Measurements from ENCODE around the gene CACNB1.

Gene CACNB1

GRCh38 chr17:39193346-39193745, 4.1 kb downstream of the CACNB1 start:
- DNase-seq (ENCODE audit: low spot score in 2 of 2) (no peak), ATAC-seq (replicated peaks; ENCODE audit: extremely low read depth, poor library complexity, severe bottlenecking) (no peak)
- H3K4me1 Mint-ChIP-seq: peaks cover 22% of the 10 kb centered on the region
- no peaks in the 10 kb centered on the region for H3K27me3 Mint-ChIP-seq
- H3K9me3 Mint-ChIP-seq: no peaks in the 10 kb centered on the region
- peaks cover 9% of the 10 kb centered on the region for H3K36me3 Mint-ChIP-seq (ENCODE audit: insufficient read depth)
- no peak overlapping the region for H3K4me3 Mint-ChIP-seq
- no peak overlapping the region for H3K27ac Mint-ChIP-seq (ENCODE audit: low read depth)

GRCh38 chr17:39192901-39193300, 4.6 kb downstream of the CACNB1 start:
- H3K4me1 Mint-ChIP-seq: peaks cover 22% of the 10 kb centered on the region
- H3K36me3 Mint-ChIP-seq (ENCODE audit: insufficient read depth): peaks cover 13% of the 10 kb centered on the region
- ATAC-seq (replicated peaks; ENCODE audit: extremely low read depth, poor library complexity, severe bottlenecking) (no peak), DNase-seq (ENCODE audit: low spot score in 2 of 2) (no peak)
- H3K4me3 Mint-ChIP-seq: no peak overlapping the region
- H3K9me3 Mint-ChIP-seq: no peaks in the 10 kb centered on the region
- no peaks in the 10 kb centered on the region for H3K27me3 Mint-ChIP-seq
- no peak overlapping the region for H3K27ac Mint-ChIP-seq (ENCODE audit: low read depth)

GRCh38 chr17:39191750-39192510, 5.5 kb downstream of the CACNB1 start:
- H3K27me3 Mint-ChIP-seq: no peaks in the 10 kb centered on the region
- no peak overlapping the region for H3K4me3 Mint-ChIP-seq
- ATAC-seq (replicated peaks; ENCODE audit: extremely low read depth, poor library complexity, severe bottlenecking): no peak
- H3K9me3 Mint-ChIP-seq: no peaks in the 10 kb centered on the region
- peaks cover 22% of the 10 kb centered on the region for H3K4me1 Mint-ChIP-seq
- peaks cover 17% of the 10 kb centered on the region for H3K36me3 Mint-ChIP-seq (ENCODE audit: insufficient read depth)
- H3K27ac Mint-ChIP-seq (ENCODE audit: low read depth): no peak overlapping the region
- no peak for DNase-seq (ENCODE audit: low spot score in 2 of 2)

DNA sequence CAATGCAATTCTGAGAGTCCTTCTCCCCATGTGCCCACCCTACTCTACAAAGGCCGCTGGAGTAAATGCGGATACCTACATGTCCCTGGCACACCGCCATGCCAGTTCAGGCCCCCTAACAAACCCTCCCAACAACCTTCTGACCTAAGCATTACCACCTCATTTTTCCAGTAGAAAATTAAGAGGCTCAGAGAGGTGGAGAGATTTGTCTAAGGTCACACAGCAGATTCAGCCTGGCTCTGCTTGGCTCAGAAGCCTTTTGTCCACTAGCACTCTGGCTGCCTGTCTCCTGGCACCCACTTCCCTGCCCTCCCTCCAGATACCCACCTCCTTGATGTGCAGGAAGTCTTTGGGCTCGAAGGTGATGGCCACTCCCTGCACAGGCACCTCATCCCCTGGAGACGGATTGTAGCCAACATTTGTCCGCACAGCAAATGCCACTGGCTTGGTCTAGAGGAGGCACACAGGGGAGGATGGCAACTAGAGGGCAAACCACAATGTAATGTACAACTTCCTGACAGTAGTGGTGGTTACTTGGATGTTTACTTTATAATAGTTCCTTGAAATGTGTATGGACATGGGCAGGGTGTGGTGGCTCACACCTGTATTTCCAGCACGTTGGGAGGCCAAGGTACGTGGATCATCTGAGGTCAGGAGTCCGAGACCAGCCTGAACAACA, 10.2 kb downstream of the CACNB1 start:
- DNase-seq (ENCODE audit: low spot score in 2 of 2) (no peak), ATAC-seq (replicated peaks; ENCODE audit: extremely low read depth, poor library complexity, severe bottlenecking) (no peak)
- Mint-ChIP-seq H3K9me3 (no peaks in the 10 kb centered on the region), H3K4me1 (peaks cover 2% of the 10 kb centered on the region), H3K27ac (ENCODE audit: low read depth) (no peak overlapping the region), H3K4me3 (no peak overlapping the region), H3K27me3 (no peaks in the 10 kb centered on the region), H3K36me3 (ENCODE audit: insufficient read depth) (peaks cover 29% of the 10 kb centered on the region)

DNA sequence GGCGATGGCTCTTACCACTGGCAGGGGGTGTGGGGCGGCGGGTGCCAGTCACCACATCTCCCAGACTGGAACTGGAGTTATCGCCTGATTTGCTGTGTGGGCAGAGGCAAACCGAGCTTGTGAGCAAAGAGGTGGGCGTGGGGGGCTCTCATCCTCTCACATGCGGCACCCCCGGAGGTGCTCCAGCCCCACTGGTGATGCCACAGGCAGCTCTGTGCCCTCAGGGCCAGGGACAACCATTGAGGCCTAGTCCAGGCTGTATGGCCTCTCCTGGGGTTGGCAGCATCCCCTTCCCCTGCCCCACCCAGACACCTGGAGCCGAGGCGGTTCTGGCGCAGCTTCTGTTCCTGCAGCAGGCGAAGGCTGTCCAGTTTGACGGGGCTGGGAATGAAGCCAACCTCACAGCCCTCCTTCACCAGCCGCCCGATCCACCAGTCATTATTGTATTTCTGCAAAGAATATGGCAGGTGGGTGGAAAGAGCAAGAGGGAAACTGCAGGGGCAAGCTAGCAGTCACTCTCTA, 10.9 kb downstream of the CACNB1 start:
- no peak overlapping the region for H3K4me3 Mint-ChIP-seq
- H3K4me1 Mint-ChIP-seq: no peaks in the 10 kb centered on the region
- peaks cover 31% of the 10 kb centered on the region for H3K36me3 Mint-ChIP-seq (ENCODE audit: insufficient read depth)
- no peaks in the 10 kb centered on the region for H3K9me3 Mint-ChIP-seq
- no peaks in the 10 kb centered on the region for H3K27me3 Mint-ChIP-seq
- no peak for ATAC-seq (replicated peaks; ENCODE audit: extremely low read depth, poor library complexity, severe bottlenecking)
- H3K27ac Mint-ChIP-seq (ENCODE audit: low read depth): no peak overlapping the region
- no peak for DNase-seq (ENCODE audit: low spot score in 2 of 2)

GRCh38 chr17:39183720-39184119, 13.7 kb downstream of the CACNB1 start:
- Mint-ChIP-seq H3K9me3 (no peaks in the 10 kb centered on the region), H3K4me3 (no peak overlapping the region), H3K27ac (ENCODE audit: low read depth) (peak overlapping the region; percentile 41), H3K27me3 (no peaks in the 10 kb centered on the region), H3K36me3 (ENCODE audit: insufficient read depth) (peaks cover 33% of the 10 kb centered on the region), H3K4me1 (no peaks in the 10 kb centered on the region)
- DNase-seq (ENCODE audit: low spot score in 2 of 2) (no peak), ATAC-seq (replicated peaks; ENCODE audit: extremely low read depth, poor library complexity, severe bottlenecking) (no peak)

GRCh38 chr17:39183045-39183444, 14.4 kb downstream of the CACNB1 start:
- no peaks in the 10 kb centered on the region for H3K4me1 Mint-ChIP-seq
- DNase-seq (ENCODE audit: low spot score in 2 of 2) (no peak), ATAC-seq (replicated peaks; ENCODE audit: extremely low read depth, poor library complexity, severe bottlenecking) (no peak)
- no peaks in the 10 kb centered on the region for H3K9me3 Mint-ChIP-seq
- H3K27ac Mint-ChIP-seq (ENCODE audit: low read depth): no peak overlapping the region
- no peak overlapping the region for H3K4me3 Mint-ChIP-seq
- no peaks in the 10 kb centered on the region for H3K27me3 Mint-ChIP-seq
- peaks cover 30% of the 10 kb centered on the region for H3K36me3 Mint-ChIP-seq (ENCODE audit: insufficient read depth)

DNA sequence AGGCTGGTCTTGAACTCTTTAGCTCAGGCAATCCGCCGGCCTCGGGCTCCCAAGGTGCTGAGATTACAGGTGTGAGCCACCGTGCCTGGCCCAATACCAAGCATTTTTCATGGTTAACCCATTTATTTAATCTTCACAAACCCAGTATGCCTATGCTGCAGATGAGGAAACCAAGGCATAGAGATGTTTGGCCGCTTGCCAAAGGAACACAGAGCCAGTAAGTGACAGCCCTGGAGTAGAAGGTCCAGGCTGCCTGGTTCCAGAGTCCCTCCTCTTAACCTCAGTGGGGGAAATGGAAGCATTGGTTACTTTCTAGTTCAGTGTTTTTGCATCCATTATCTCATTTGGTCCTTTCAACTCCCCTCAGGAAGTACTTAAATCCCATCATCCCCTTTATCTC, 16.2 kb downstream of the CACNB1 start:
- H3K9me3 Mint-ChIP-seq: no peaks in the 10 kb centered on the region
- ATAC-seq (replicated peaks; ENCODE audit: extremely low read depth, poor library complexity, severe bottlenecking) (no peak), DNase-seq (ENCODE audit: low spot score in 2 of 2) (no peak)
- H3K27me3 Mint-ChIP-seq: no peaks in the 10 kb centered on the region
- no peak overlapping the region for H3K27ac Mint-ChIP-seq (ENCODE audit: low read depth)
- H3K4me3 Mint-ChIP-seq: no peak overlapping the region
- peaks cover 31% of the 10 kb centered on the region for H3K36me3 Mint-ChIP-seq (ENCODE audit: insufficient read depth)
- no peaks in the 10 kb centered on the region for H3K4me1 Mint-ChIP-seq

GRCh38 chr17:39178536-39178935, 18.9 kb downstream of the CACNB1 start:
- Mint-ChIP-seq H3K27ac (ENCODE audit: low read depth) (no peak overlapping the region), H3K4me1 (peaks cover 6% of the 10 kb centered on the region)

GRCh38 chr17:39177256-39177655, 20.2 kb downstream of the CACNB1 start:
- H3K4me1 Mint-ChIP-seq: peaks cover 8% of the 10 kb centered on the region
- no peak overlapping the region for H3K4me3 Mint-ChIP-seq
- no peaks in the 10 kb centered on the region for H3K9me3 Mint-ChIP-seq
- H3K27ac Mint-ChIP-seq (ENCODE audit: low read depth): no peak overlapping the region
- peaks cover 17% of the 10 kb centered on the region for H3K36me3 Mint-ChIP-seq (ENCODE audit: insufficient read depth)
- no peak for ATAC-seq (replicated peaks; ENCODE audit: extremely low read depth, poor library complexity, severe bottlenecking)
- H3K27me3 Mint-ChIP-seq: no peaks in the 10 kb centered on the region
- DNase-seq (ENCODE audit: low spot score in 2 of 2): no peak

More at GRCh38 chr17:39178536-39178935, 18.9 kb downstream of the CACNB1 start:
- DNase-seq (ENCODE audit: low spot score in 2 of 2) (no peak), ATAC-seq (replicated peaks; ENCODE audit: extremely low read depth, poor library complexity, severe bottlenecking) (no peak)
- H3K36me3 Mint-ChIP-seq (ENCODE audit: insufficient read depth): peaks cover 21% of the 10 kb centered on the region
- H3K9me3 Mint-ChIP-seq: no peaks in the 10 kb centered on the region
- no peaks in the 10 kb centered on the region for H3K27me3 Mint-ChIP-seq
- H3K4me3 Mint-ChIP-seq: no peak overlapping the region

GRCh38 chr17:39175695-39176093, 21.8 kb downstream of the CACNB1 start:
- H3K27ac Mint-ChIP-seq (ENCODE audit: low read depth): no peak overlapping the region
- no peak for ATAC-seq (replicated peaks; ENCODE audit: extremely low read depth, poor library complexity, severe bottlenecking)
- peaks cover 13% of the 10 kb centered on the region for H3K4me1 Mint-ChIP-seq
- no peak overlapping the region for H3K4me3 Mint-ChIP-seq
- H3K9me3 Mint-ChIP-seq: no peaks in the 10 kb centered on the region
- H3K27me3 Mint-ChIP-seq: no peaks in the 10 kb centered on the region
- no peak for DNase-seq (ENCODE audit: low spot score in 2 of 2)
- H3K36me3 Mint-ChIP-seq (ENCODE audit: insufficient read depth): peaks cover 12% of the 10 kb centered on the region

- H3K27me3 Mint-ChIP-seq: no peaks in the 10 kb centered on the region
- DNase-seq (ENCODE audit: low spot score in 2 of 2): peak; percentile 61 to 71
- H3K9me3 Mint-ChIP-seq: no peaks in the 10 kb centered on the region
- no peak overlapping the region for H3K4me3 Mint-ChIP-seq
- peaks cover 13% of the 10 kb centered on the region for H3K4me1 Mint-ChIP-seq
- no peak overlapping the region for H3K27ac Mint-ChIP-seq (ENCODE audit: low read depth)
- ATAC-seq (replicated peaks; ENCODE audit: extremely low read depth, poor library complexity, severe bottlenecking): peak; percentile 77
- peaks cover 12% of the 10 kb centered on the region for H3K36me3 Mint-ChIP-seq (ENCODE audit: insufficient read depth)
Measured at GRCh38 chr17:39174920-39175694, 22.4 kb downstream of the CACNB1 start.
